DOHH2 (cell line): ENCODE results near the gene A1BG.

Experiments used
- CTCF ChIP-seq: fragments of 200-600 bp; sonication (generic); IDR thresholded peaks from one replicate; pipeline ENCODE4 v1.5.1; 2014; ENCODE audit warnings: antibody characterized with exemption, mild to moderate bottlenecking, low read depth, low read length; ENCODE audit not compliant: poor library complexity, severe bottlenecking
- EZH2phosphoT487 ChIP-seq: fragments of 200-600 bp; sonication (generic); IDR thresholded peaks from 2 replicates; pipeline ENCODE4 v1.6.1; 2017; ENCODE audit warnings: borderline replicate concordance, mild to moderate bottlenecking, antibody characterized with exemption, low read length, moderate library complexity, mixed read lengths

- no peak for TF ChIP-seq CTCF
- no peak for TF ChIP-seq EZH2phosphoT487
Observed at GRCh38 chr19:58311345-58311865, 41.9 kb downstream of the A1BG start.
